Tibial artery (tissue), 4 donors: ENCODE measurements around the gene FER.
"Not testable (repeated sequence)": the region's sequence is repeated elsewhere in the genome, so short reads cannot be mapped to it uniquely, and the experiment has no call there.

Experiments used
- DNase-seq, 2 donors: peaks; one replicate each; pipeline ENCODE4 v3.0.0-alpha.2; 2019
- H3K27ac ChIP-seq, 2 donors: fragments of 200-600 bp; sonication (generic) in 1 of 2; 1 replicate in 1 of 2; 2 replicates in 1 of 2; pipeline ENCODE4 v1.5.1; 2018 to 2019; ENCODE audit warnings: mild to moderate bottlenecking in 1 of 2
- H3K27me3 ChIP-seq, 2 donors: fragments of 200-600 bp; sonication (generic) in 1 of 2; one replicate each; pipeline versions ENCODE4 v1.5.1 to v1.6.0; 2016 to 2019
- H3K36me3 ChIP-seq, 3 donors: fragments of 200-600 bp; sonication (generic) in 2 of 3; one replicate each; pipeline ENCODE4 v1.5.1; 2016 to 2019; ENCODE audit warnings: mild to moderate bottlenecking in 2 of 3
- H3K4me1 ChIP-seq, 4 donors: fragments of 200-600 bp; sonication (generic) in 2 of 4; 1 replicate in 3 of 4; 2 replicates in 1 of 4; pipeline ENCODE4 v1.5.1; 2016 to 2019
- H3K4me3 ChIP-seq, 2 donors: fragments of 200-600 bp; sonication (generic) in 1 of 2; 1 replicate in 1 of 2; 2 replicates in 1 of 2; pipeline ENCODE4 v1.5.1; 2018 to 2019; ENCODE audit warnings: mild to moderate bottlenecking in 2 of 2
- H3K9me3 ChIP-seq, 3 donors: fragments of 200-600 bp; sonication (generic) in 1 of 3; one replicate each; pipeline ENCODE4 v1.5.1; 2016 to 2019
- intact Hi-C: fragments of 100-400 bp; cut with DNase I; formaldehyde crosslinking; loops from one replicate; pipeline ENCODE4 v1.15.0; 2023; ENCODE audit warnings: low total_unique reads
- TF ChIP-seq, protein P1 (sequence below), 2 experiments: fragments of 200-600 bp in 1 of 2; fragments of 450-650 bp in 1 of 2; IDR thresholded peaks; one replicate each; pipeline ENCODE4 v1.5.1; 2017 to 2019; ENCODE audit warnings: antibody characterized with exemption in 2 of 2, mild to moderate bottlenecking in 1 of 2, moderate library complexity in 1 of 2

The FER gene

DNA sequence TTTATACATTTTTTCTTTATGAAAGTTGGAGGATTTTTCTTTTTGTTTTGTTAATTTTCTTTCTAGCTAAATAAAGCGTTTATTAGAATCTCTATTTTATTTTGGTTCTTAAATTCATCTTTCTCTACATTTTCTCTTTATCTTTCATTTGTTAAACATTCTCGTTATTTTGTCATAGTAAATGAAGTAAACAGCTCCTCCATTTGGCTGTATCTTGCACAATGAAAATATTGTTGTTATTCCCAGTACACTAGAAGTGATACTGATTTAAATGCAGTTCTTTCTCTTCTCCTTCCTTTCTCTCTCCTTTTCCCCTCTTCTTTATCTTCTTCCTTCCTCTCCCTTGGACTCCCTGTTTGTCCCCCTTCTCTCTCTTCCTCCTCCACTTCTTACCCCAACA is 88.8 kb downstream of the FER start:
- intact Hi-C loops, result no loop called here
- peaks cover 0 to 10% (median 0%) of the 10 kb centered on the region in 3 donors for H3K36me3 ChIP-seq
- TF ChIP-seq, protein P1, sequence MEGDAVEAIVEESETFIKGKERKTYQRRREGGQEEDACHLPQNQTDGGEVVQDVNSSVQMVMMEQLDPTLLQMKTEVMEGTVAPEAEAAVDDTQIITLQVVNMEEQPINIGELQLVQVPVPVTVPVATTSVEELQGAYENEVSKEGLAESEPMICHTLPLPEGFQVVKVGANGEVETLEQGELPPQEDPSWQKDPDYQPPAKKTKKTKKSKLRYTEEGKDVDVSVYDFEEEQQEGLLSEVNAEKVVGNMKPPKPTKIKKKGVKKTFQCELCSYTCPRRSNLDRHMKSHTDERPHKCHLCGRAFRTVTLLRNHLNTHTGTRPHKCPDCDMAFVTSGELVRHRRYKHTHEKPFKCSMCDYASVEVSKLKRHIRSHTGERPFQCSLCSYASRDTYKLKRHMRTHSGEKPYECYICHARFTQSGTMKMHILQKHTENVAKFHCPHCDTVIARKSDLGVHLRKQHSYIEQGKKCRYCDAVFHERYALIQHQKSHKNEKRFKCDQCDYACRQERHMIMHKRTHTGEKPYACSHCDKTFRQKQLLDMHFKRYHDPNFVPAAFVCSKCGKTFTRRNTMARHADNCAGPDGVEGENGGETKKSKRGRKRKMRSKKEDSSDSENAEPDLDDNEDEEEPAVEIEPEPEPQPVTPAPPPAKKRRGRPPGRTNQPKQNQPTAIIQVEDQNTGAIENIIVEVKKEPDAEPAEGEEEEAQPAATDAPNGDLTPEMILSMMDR (IDR thresholded peaks at IDR 0.05), result no peak
- DNase-seq, result no peak
- no peak overlapping the region for H3K27ac ChIP-seq
- no peaks in the 10 kb centered on the region for H3K9me3 ChIP-seq
- peaks cover 0 to 4% (median 0%) of the 10 kb centered on the region in 4 donors for H3K4me1 ChIP-seq
- H3K27me3 ChIP-seq, result no peaks in the 10 kb centered on the region
- no peak overlapping the region for H3K4me3 ChIP-seq

DNA sequence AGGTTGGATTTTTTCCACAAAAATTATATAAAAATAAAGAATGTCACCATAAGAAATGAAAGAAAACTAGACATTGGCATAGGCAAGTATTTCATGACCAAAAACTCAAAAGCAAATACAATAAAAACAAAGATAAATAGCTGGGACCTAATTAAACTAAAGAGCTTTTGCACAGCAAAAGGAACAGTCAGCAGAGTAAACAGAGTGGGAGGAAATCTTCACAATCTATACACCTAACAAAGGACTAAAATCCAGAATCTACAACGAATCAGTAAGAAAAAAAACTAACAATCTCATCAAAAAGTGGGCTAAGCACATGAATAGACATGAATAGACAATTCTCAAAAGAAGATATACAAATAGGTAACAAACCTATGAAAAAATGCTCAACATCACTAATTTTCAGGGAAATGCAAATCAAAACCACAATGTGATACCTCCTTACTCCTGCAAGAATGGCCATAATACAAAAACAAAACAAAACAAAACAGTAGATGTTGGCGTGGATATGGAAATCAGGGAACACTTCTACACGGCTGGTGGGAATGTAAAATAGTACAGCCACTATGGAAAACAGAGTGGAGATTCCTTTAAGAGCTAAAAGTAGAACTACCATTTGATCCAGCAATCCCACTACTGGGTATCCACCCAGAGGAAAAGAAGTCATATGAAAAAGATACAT is 94.7 kb downstream of the FER start:
- H3K27ac ChIP-seq, intact Hi-C loops, H3K27me3 ChIP-seq, H3K4me3 ChIP-seq, H3K4me1 ChIP-seq, H3K36me3 ChIP-seq, H3K9me3 ChIP-seq, DNase-seq: not testable (repeated sequence)

DNA sequence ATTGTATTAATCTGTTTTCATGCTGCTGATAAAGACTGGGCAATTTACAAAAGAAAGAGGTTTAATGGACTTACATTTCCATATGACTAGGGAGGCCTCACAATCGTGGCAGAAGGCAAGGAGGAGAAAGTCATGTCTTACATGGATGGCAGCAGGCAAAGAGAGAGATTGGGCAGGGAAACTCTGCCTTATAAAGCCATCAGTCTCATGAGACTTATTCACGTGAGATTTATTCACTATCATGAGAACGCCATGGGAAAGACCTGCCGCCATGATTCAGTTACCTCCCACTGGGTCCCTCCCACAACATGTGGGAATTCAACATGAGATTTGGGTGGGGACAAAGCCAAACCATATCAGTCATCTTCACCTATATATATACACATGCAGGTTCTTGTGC is 103.4 kb downstream of the FER start:
- H3K27ac ChIP-seq, H3K27me3 ChIP-seq, H3K36me3 ChIP-seq, H3K4me1 ChIP-seq, intact Hi-C loops, H3K9me3 ChIP-seq, H3K4me3 ChIP-seq, DNase-seq: not testable (repeated sequence)

DNA sequence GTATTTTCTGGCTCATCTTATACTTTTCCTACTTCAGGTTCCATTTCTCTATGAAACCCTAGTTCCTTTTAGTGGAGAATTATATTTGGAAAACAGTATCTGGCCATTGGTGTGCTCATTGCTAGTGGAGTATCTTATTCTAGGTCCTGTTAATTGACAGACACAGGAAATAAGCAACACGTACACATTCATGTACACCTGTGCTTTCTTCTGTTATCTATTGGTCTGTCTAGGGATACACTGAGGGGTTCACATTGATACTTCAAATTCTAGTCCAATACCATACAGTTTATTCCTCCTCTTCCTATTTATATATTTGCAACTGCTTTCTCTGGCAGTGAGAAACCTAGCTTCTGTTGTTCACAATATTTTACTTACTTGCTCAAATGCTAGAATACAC is 110.2 kb downstream of the FER start:
- no peaks in the 10 kb centered on the region for H3K27me3 ChIP-seq
- intact Hi-C loops, result no loop called here

DNA sequence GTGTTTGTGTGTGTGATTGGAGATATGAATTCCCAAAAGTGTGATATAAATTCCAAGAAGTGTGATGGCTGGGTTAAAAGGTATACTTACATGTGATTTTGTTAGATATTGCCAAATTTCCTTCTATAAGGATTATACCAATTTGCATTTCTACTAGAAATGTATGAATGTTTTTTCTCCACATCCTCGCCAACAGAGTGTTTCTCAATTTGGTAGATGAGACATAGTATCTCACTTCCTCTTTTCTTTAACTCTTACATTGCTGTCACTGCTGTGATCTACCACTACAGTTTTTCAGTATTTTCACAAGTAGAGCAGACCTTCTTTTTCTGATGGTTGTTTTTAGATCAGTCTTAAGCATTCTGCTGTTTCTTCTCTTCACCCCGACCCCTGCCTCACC is 111.3 kb downstream of the FER start:
- no peak overlapping the region for H3K27ac ChIP-seq
- H3K27me3 ChIP-seq, result no peaks in the 10 kb centered on the region
- TF ChIP-seq, protein P1 (IDR thresholded peaks at IDR 0.05), result no peak
- no peak overlapping the region for H3K4me3 ChIP-seq
- intact Hi-C loops, result no loop called here
- DNase-seq, result no peak
- H3K36me3 ChIP-seq, result no peaks in the 10 kb centered on the region
- H3K9me3 ChIP-seq, result no peaks in the 10 kb centered on the region
- no peaks in the 10 kb centered on the region for H3K4me1 ChIP-seq

More for the DNA sequence above, 110.2 kb downstream of the FER start:
- H3K36me3 ChIP-seq, result no peaks in the 10 kb centered on the region
- no peak overlapping the region for H3K4me3 ChIP-seq
- no peak for DNase-seq
- no peak overlapping the region for H3K27ac ChIP-seq
- no peaks in the 10 kb centered on the region for H3K4me1 ChIP-seq
- no peaks in the 10 kb centered on the region for H3K9me3 ChIP-seq
- TF ChIP-seq, protein P1 (IDR thresholded peaks at IDR 0.05), result no peak

DNA sequence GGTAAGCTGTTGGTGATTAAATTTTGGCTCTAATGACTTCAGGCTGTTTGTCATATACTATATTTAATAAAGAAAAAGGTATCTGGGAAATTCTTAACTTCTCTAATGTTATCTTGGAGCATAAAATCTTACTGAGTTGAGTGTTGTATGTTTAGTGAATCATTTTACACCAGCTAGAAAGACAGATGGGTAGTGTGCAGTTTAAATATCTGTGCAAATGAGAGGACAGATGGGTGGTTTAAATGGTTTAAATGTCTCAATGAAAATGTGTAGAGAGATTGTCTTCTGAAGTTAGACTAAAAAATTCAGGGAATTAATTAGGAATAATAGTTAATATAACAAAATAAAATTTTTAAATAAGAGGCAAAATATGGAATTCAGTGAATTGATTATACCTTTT is 114.5 kb downstream of the FER start:
- Histone ChIP-seq H3K36me3 (no peaks in the 10 kb centered on the region), H3K9me3 (no peaks in the 10 kb centered on the region), H3K27me3 (no peaks in the 10 kb centered on the region), H3K4me3 (no peak overlapping the region), H3K27ac (no peak overlapping the region), H3K4me1 (no peaks in the 10 kb centered on the region)
- intact Hi-C loops, result no loop called here
- TF ChIP-seq, protein P1 (IDR thresholded peaks at IDR 0.05), result no peak
- DNase-seq, result no peak

DNA sequence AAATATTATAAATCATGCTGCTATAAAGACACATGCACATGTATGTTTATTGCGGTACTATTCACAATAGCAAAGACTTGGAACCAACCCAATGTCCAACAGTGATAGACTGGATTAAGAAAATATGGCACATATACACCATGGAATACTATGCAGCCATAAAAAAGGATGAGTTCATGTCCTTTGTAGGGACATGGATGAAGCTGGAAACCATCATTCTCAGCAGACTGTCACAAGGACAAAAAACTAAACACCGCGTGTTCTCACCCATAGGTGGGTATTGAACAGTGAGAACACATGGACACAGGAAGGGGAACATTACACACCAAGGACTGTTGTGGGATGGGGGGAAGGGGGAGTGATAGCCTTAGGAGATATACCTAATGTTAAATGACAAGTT is 118.4 kb downstream of the FER start:
- H3K27me3 ChIP-seq, H3K27ac ChIP-seq, H3K4me1 ChIP-seq, intact Hi-C loops, H3K9me3 ChIP-seq, DNase-seq, H3K4me3 ChIP-seq: not testable (repeated sequence)
- H3K36me3 ChIP-seq, result peaks cover 8 to 13% (median 9%) of the 10 kb centered on the region in 3 donors
